Natural killer cell treated with Interleukin-12 subunit alpha and Interleukin-12 subunit beta and Interleukin-15 and Interleukin-18, amount 100 ng/mL, for 72 hours (primary cell): Measurements from ENCODE around the gene RNF115. TPM values are rescaled to one million over a fixed set of nuclear protein-coding genes. Genes with fewer than 3 reads are reported as not detected.
A peak's percentile ranks its signal among the peaks of the same experiment; 100 is the strongest.
"Not testable (repeated sequence)": the region's sequence is repeated elsewhere in the genome, so short reads cannot be mapped to it uniquely, and the experiment has no call there.

Source experiments
- ATAC-seq, 2 donors: fragments of 150-1000 bp; cut with Tn5 transposase in 1 of 2; sonication (Bioruptor Pico), chemical (Tn5 transposase) in 1 of 2; 2 replicates each; pipeline ENCODE4 v1.10.0; 2021
- DNase-seq: peaks from one replicate; pipeline ENCODE4 v3.0.0; 2022; ENCODE audit warnings: low spot score
- H3K27ac Mint-ChIP-seq, 2 donors: 1 replicate in 1 of 2; 2 replicates in 1 of 2; pipeline ENCODE4 v1.8.0; 2022; ENCODE audit warnings: mixed read lengths in 2 of 2, mild to moderate bottlenecking in 1 of 2, moderate library complexity in 1 of 2
- H3K27me3 Mint-ChIP-seq, 2 donors: 1 replicate in 1 of 2; 2 replicates in 1 of 2; pipeline ENCODE4 v1.8.0; 2022; ENCODE audit warnings: mixed read lengths in 2 of 2
- H3K36me3 Mint-ChIP-seq: one replicate; pipeline ENCODE4 v1.8.0; 2022; ENCODE audit warnings: mixed read lengths
- H3K4me1 Mint-ChIP-seq, 2 donors: 1 replicate in 1 of 2; 2 replicates in 1 of 2; pipeline ENCODE4 v1.8.0; 2022; ENCODE audit warnings: low read depth in 2 of 2, mixed read lengths in 2 of 2, mild to moderate bottlenecking in 1 of 2
- H3K4me3 Mint-ChIP-seq: one replicate; pipeline ENCODE4 v1.8.0; 2022; ENCODE audit warnings: mixed read lengths
- H3K9me3 Mint-ChIP-seq: 2 replicates; pipeline ENCODE4 v1.8.0; 2022; ENCODE audit warnings: mixed read lengths
- total RNA-seq, 2 donors: library from RNA; stranded (reverse); gene quantifications; one replicate each; pipeline ENCODE4 v1.2.3, GENCODE V29; 2022

RNF115 gene
- total RNA-seq, 2 donors from 2014 or later, result 22.9 to 36.0 TPM

DNA sequence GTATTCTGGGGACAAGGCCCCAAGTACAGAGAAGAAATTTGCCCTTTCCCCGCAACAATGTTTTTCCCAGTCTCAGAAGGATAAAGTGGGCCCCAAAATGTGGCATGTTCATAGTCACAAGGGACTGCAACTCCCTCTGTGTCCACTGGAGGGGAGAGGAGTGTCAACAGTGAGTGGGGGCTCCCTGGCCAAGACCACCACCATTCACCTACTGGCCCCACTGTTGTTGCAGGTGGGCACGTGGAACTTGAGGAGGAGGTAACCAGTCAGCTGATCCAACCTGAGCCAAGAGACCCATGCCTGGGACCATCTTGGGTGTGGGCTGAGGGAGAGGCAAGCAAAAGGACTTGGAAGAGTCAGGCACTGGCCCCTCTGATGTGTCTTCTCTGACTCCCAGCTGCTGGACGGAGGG is 22.3 kb upstream of the RNF115 start:
- no peak overlapping the region for H3K27ac Mint-ChIP-seq
- no peaks in the 10 kb centered on the region for H3K9me3 Mint-ChIP-seq
- peaks cover 13% of the 10 kb centered on the region for H3K36me3 Mint-ChIP-seq
- ATAC-seq (peak in 1 of 2 donors; percentile 44), DNase-seq (no peak)
- H3K27me3 Mint-ChIP-seq, result no peaks in the 10 kb centered on the region
- H3K4me3 Mint-ChIP-seq, result no peak overlapping the region
- peaks cover 0 to 2% of the 10 kb centered on the region in 2 donors for H3K4me1 Mint-ChIP-seq

GRCh38 chr1:145845514-145846161 is 21.7 kb upstream of the RNF115 start, which contains the start of gene NUDT17:
TSS of gene NUDT17 (plus strand) at chr1:145845630. CDS start at chr1:145845641, 11 bp downstream.
- peak; percentile 81 for DNase-seq
- Mint-ChIP-seq H3K36me3 (peaks cover 9% of the 10 kb centered on the region), H3K4me1 (peaks cover 0 to 2% of the 10 kb centered on the region in 2 donors), H3K9me3 (no peaks in the 10 kb centered on the region), H3K27ac (no peak within 1 kb of the TSS), H3K27me3 (no peaks in the 10 kb centered on the region), H3K4me3 (no peak within 1 kb of the TSS)
- ATAC-seq, result peak; percentile 88 to 89

- peaks cover 0 to 2% of the 10 kb centered on the region in 2 donors for H3K4me1 Mint-ChIP-seq
- DNase-seq (no peak), ATAC-seq (peak; percentile 44 to 51)
- H3K4me3 Mint-ChIP-seq, result no peak overlapping the region
- H3K27ac Mint-ChIP-seq, result no peak overlapping the region
- peaks cover 9% of the 10 kb centered on the region for H3K36me3 Mint-ChIP-seq
- H3K9me3 Mint-ChIP-seq, result no peaks in the 10 kb centered on the region
- H3K27me3 Mint-ChIP-seq, result no peaks in the 10 kb centered on the region
Measured at GRCh38 chr1:145845144-145845513, 21.2 kb upstream of the RNF115 start.

GRCh38 chr1:145843031-145843430 is 19.1 kb upstream of the RNF115 start:
- Mint-ChIP-seq H3K4me3 (no peak overlapping the region), H3K4me1 (peaks cover 0 to 2% of the 10 kb centered on the region in 2 donors), H3K27ac (no peak overlapping the region), H3K27me3 (no peaks in the 10 kb centered on the region), H3K9me3 (no peaks in the 10 kb centered on the region), H3K36me3 (peaks cover 9% of the 10 kb centered on the region)
- ATAC-seq (no peak), DNase-seq (no peak)

GRCh38 chr1:145837656-145838055 is 13.8 kb upstream of the RNF115 start:
- DNase-seq, result no peak
- ATAC-seq, result no peak
- Mint-ChIP-seq H3K9me3 (no peaks in the 10 kb centered on the region), H3K4me1 (no peaks in the 10 kb centered on the region), H3K27ac (no peak overlapping the region), H3K27me3 (no peaks in the 10 kb centered on the region), H3K4me3 (no peak overlapping the region), H3K36me3 (peaks cover 25% of the 10 kb centered on the region)

DNA sequence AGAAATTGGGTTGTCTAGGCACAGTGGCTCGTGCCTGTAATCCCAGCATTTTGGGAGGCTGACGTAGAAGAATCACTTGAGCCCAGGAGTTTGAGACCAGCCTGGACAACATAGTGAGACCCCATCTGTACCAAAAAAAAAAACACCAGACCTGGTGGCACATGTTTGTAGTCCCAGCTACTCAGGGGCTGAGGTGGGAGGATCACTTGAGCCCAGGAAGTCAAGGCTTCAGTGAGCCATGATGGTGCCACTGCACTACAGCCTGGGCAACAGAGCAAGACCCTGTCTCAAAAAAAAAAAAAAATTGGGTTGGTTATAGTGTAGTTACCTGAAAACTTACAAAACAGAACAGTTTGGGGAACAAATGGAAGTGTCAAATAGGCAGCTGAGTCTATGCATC is 6.9 kb upstream of the RNF115 start:
- H3K27ac Mint-ChIP-seq, DNase-seq, H3K27me3 Mint-ChIP-seq, H3K9me3 Mint-ChIP-seq, ATAC-seq, H3K4me3 Mint-ChIP-seq: not testable (repeated sequence)
- peaks cover 28 to 34% of the 10 kb centered on the region in 2 donors for H3K4me1 Mint-ChIP-seq
- peaks cover 54% of the 10 kb centered on the region for H3K36me3 Mint-ChIP-seq

GRCh38 chr1:145828367-145829026 is 4.6 kb upstream of the RNF115 start:
- Mint-ChIP-seq H3K27ac (peak overlapping the region; percentile 33 to 97), H3K27me3 (no peaks in the 10 kb centered on the region), H3K9me3 (no peaks in the 10 kb centered on the region), H3K36me3 (peaks cover 53% of the 10 kb centered on the region), H3K4me1 (peaks cover 33 to 38% of the 10 kb centered on the region in 2 donors), H3K4me3 (no peak overlapping the region)
- DNase-seq (no peak), ATAC-seq (no peak)

DNA sequence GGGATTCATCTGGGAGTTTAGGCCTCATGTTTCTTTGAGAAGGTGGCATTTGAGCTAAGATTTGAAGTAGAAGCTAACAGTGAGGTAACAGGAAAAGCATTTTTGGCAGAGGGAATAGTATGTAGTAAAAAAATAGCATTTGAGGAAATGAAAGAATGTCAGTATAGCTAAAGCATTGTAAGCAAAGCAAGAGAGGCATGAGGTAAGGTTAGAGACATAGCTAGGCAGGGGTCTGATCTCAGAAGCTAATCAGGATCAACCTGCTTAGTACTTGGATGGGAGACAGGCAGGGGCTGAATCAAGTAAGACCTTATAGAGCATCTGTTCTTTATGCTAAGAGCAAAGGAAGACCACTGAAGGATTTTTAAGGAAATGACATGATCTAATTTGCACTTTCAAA is 4.1 kb upstream of the RNF115 start:
- peaks cover 49% of the 10 kb centered on the region for H3K36me3 Mint-ChIP-seq
- H3K4me3 Mint-ChIP-seq, result no peak overlapping the region
- DNase-seq (no peak), ATAC-seq (no peak)
- no peaks in the 10 kb centered on the region for H3K9me3 Mint-ChIP-seq
- H3K27ac Mint-ChIP-seq, result peak overlapping the region; percentile 33 to 97
- H3K4me1 Mint-ChIP-seq, result peaks cover 33 to 38% of the 10 kb centered on the region in 2 donors
- no peaks in the 10 kb centered on the region for H3K27me3 Mint-ChIP-seq

DNA sequence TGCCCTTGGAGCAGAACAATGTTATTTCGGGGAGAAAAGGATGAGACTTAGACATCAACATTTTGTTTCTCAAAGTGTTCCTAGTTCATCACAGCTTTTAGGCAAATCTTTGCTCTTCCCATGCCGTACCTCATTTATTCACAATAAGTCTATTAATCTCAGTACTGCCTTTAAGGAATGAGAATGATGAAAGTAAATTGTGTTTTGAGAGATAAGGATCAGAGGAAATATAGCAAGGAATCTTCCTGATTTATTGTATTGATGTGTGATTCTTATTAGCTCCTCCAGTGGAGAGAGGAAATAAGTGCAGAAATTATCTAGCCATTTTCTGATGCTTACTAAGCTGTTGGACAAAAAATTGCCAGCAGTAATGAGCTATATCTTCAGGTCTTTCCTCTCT is 2.1 kb upstream of the RNF115 start:
- Mint-ChIP-seq H3K9me3 (no peaks in the 10 kb centered on the region), H3K4me3 (peak overlapping the region; percentile 93), H3K36me3 (peaks cover 39% of the 10 kb centered on the region), H3K4me1 (peaks cover 27 to 32% of the 10 kb centered on the region in 2 donors), H3K27ac (peak overlapping the region in 1 of 2 donors; percentile 97), H3K27me3 (no peaks in the 10 kb centered on the region)
- ATAC-seq (no peak), DNase-seq (no peak)

GRCh38 chr1:145824499-145824842 is 576 bp upstream of the RNF115 start:
- no peak for ATAC-seq
- H3K9me3 Mint-ChIP-seq, result no peaks in the 10 kb centered on the region
- H3K36me3 Mint-ChIP-seq, result peaks cover 32% of the 10 kb centered on the region
- H3K27me3 Mint-ChIP-seq, result no peaks in the 10 kb centered on the region
- H3K4me1 Mint-ChIP-seq, result peaks cover 28 to 30% of the 10 kb centered on the region in 2 donors
- peak overlapping the region; percentile 85 to 97 for H3K27ac Mint-ChIP-seq
- H3K4me3 Mint-ChIP-seq, result peak overlapping the region; percentile 93
- DNase-seq, result no peak

DNA sequence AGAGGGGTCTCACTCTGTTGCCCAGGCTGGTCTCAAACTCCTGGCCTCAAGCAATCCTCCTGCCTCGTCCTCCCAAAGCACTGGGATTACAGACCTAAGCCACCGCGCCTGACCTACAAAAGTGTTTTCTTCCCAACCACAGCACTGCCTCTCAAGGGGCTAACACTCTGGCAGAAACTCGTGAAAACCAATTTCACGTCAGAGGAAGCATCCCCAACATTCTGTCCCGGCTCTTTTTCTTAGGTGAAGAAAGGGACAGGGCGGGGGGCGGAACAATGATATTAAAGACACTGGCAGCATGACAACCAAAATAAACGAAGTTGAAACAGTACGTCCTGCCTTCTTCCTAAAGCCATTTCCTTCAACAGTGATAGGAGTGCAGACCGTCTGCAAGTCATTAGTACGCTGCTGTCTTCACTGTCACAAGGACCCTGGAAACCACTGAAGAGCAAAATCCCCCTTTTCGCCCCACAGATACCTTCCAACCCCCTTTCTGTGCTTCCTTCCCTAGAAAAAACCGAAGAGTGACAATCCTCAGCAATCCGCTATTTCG is 1.0 kb downstream of the RNF115 start:
- not testable (repeated sequence) for DNase-seq, H3K9me3 Mint-ChIP-seq, H3K27me3 Mint-ChIP-seq
- H3K36me3 Mint-ChIP-seq, result peaks cover 15% of the 10 kb centered on the region
- H3K4me3 Mint-ChIP-seq, result peak overlapping the region; percentile 93
- peak overlapping the region; percentile 85 to 97 for H3K27ac Mint-ChIP-seq
- peak; percentile 17 for ATAC-seq
- peaks cover 21 to 24% of the 10 kb centered on the region in 2 donors for H3K4me1 Mint-ChIP-seq

- not testable (repeated sequence) for H3K4me3 Mint-ChIP-seq, H3K27me3 Mint-ChIP-seq, H3K27ac Mint-ChIP-seq, DNase-seq, H3K36me3 Mint-ChIP-seq, H3K9me3 Mint-ChIP-seq, H3K4me1 Mint-ChIP-seq
- ATAC-seq, result peak; percentile 55 to 64
Measured at GRCh38 chr1:145818095-145818494, 5.8 kb downstream of the RNF115 start.

DNA sequence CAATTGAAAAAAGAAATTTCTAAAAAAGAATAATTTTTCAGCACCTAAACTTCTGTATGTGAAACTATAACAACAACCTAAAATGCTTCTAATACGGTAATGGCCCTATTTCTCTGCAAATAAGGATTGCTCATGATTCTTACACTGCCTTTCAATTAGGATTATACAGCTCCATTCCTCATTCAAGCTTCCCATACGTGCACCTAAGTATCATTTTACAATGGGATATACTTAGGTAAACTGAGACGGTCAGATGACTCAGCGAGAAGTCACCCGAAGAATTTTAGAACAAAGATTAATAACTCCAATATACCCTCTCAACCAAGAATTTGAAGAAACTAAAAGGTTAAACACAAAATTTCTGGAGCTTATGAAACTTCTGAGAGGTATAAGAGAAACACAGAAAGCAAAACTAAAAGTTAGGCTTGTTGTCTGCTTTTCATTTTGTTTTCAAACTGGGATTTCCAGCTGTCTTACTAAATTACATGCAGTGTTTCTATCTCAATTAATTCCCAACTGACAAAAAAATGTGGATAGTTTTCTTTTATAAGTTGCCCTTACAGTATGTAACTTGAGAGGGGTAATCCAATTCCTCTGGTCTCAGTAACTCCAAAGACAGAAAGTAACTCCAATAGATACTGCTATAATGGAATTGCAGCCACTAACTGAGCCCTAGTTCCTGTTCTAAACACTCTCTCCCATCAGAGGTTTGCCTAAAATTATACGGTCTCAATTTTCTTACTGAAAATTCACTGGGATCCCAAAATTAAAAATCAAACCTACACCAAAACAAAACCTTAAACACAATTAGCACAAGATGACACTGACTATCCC is 10.7 kb downstream of the RNF115 start:
- H3K4me3 Mint-ChIP-seq, H3K27me3 Mint-ChIP-seq, H3K27ac Mint-ChIP-seq, DNase-seq, H3K36me3 Mint-ChIP-seq, H3K4me1 Mint-ChIP-seq, H3K9me3 Mint-ChIP-seq: not testable (repeated sequence)
- peak in 1 of 2 donors; percentile 52 for ATAC-seq
